Esophagus (tissue), 2 donors: Measurements from ENCODE around the gene RSPH4A. TPM values are rescaled to one million over a fixed set of nuclear protein-coding genes. Genes with fewer than 3 reads are reported as not detected.

ENCODE experiments used
- polyA plus RNA-seq, 2 donors: library from polyadenylated mRNA; stranded (reverse); fragments of 200-250 nt; gene quantifications; one replicate each; pipeline ENCODE4 v1.2.3, GENCODE V29; 2013
- donor health status: healthy with polysubstance abuse.
- donor health status: Bipolar disorder and iron deficiency.

RSPH4A gene
- polyA plus RNA-seq, 2 donors = 0.07 to 0.08 TPM

Other genes with a start within 250 kb of the RSPH4A start
- 1 to 10 TPM; 4.5 to 8.1 TPM for gene DSE, start 245.5 kb upstream of the RSPH4A start, polyA plus RNA-seq
- gene CALHM6, start 155.1 kb upstream of the RSPH4A start, polyA plus RNA-seq = 1 to 10 TPM; 2.9 to 3.4 TPM
- under 1 TPM; 0.12 to 0.21 TPM for gene CALHM5, start 104.8 kb upstream of the RSPH4A start, polyA plus RNA-seq
- under 1 TPM in 1 of 2 donors, not detected in 1; 0.01 TPM for gene TRAPPC3L, start 70.8 kb upstream of the RSPH4A start, polyA plus RNA-seq
- gene CALHM4, start 62.7 kb upstream of the RSPH4A start, polyA plus RNA-seq = not detected
- 10 to 100 TPM; 32.5 to 45.3 TPM for gene RWDD1, start 45.0 kb upstream of the RSPH4A start, polyA plus RNA-seq
- gene ZUP1, start 52.3 kb downstream of the RSPH4A start, polyA plus RNA-seq = 10 to 100 TPM in 1 of 2 donors, 1 to 10 TPM in 1; 6.9 to 12.7 TPM
- gene KPNA5, start 64.7 kb downstream of the RSPH4A start, polyA plus RNA-seq = 1 to 10 TPM; 1.1 to 1.2 TPM
- 1 to 10 TPM in 1 of 2 donors, under 1 TPM in 1; 0.71 to 1.6 TPM for gene FAM162B, start 149.2 kb downstream of the RSPH4A start, polyA plus RNA-seq
- gene GPRC6A, start 212.6 kb downstream of the RSPH4A start, polyA plus RNA-seq = not detected